Cardiac fibroblast (primary cell): Measurements from ENCODE around the gene SUSD3.

ENCODE experiments used
- DNase-seq, 2 donors: peaks; one replicate each; pipeline versions ENCODE4 v3.0.0 to v3.0.0-alpha.2; 2010; ENCODE audit warnings: low read depth in 2 of 2
- H3K4me3 ChIP-seq, 2 donors: replicated peaks in 1 of 2; 1 replicate in 1 of 2; 2 replicates in 1 of 2; pipeline ENCODE4 v1.5.1; 2011; ENCODE audit warnings: low read depth in 2 of 2, low read length in 2 of 2, mild to moderate bottlenecking in 2 of 2, moderate library complexity in 1 of 2
- CTCF ChIP-seq: IDR thresholded peaks from one replicate; pipeline ENCODE4 v1.5.1; 2011; ENCODE audit warnings: low read depth, mild to moderate bottlenecking, low read length, inconsistent platforms

SUSD3 gene

GRCh38 chr9:93128715-93129224 is 70.3 kb downstream of the SUSD3 start:
- H3K4me3 ChIP-seq, result no peak overlapping the region
- TF ChIP-seq CTCF, result no peak
- DNase-seq, result no peak

GRCh38 chr9:93129286-93129685 is 70.8 kb downstream of the SUSD3 start:
- TF ChIP-seq CTCF, result no peak

DNA sequence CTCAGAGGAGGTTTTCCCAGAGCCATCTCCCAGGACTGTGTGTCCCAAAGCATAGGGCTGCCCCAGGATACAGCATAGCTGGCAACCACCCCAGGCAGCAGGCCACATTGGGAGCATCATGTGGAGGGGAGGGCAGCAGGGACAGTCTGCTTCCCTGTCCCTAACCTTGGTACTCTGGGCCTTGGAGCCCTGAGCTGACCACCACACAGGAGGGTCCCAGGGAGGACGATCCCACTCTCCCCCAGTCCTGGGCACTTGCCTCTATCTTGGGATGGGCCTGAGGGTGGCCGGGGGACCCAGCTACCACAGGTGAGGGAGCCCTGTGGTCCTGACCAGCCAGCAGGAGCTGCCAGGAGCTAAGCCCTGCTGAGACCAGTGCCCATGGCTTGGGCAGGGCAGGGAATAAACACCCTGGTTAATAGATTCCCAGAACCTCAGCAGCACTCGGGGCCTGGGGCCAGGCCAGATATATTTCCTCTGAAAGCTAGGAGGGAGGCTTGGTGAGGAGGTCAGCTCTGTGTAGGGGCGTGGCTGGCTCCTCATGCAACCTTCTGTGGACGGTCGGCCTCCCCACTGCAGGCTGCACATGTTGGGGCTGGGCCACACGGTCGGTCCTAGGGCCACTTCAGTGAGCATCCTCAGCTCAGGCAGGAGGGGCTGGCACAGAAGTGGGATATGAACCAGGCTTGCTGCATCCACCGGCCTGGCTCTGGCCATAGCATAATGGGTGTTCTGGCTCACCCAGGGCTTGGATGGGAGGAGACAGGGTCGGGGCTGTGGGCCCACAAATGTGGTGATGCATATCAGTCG is 71.4 kb downstream of the SUSD3 start:
- no peak for TF ChIP-seq CTCF
- DNase-seq, result no peak
- no peak overlapping the region for H3K4me3 ChIP-seq

More at GRCh38 chr9:93129286-93129685, 70.8 kb downstream of the SUSD3 start:
- no peak overlapping the region for H3K4me3 ChIP-seq
- no peak for DNase-seq

DNA sequence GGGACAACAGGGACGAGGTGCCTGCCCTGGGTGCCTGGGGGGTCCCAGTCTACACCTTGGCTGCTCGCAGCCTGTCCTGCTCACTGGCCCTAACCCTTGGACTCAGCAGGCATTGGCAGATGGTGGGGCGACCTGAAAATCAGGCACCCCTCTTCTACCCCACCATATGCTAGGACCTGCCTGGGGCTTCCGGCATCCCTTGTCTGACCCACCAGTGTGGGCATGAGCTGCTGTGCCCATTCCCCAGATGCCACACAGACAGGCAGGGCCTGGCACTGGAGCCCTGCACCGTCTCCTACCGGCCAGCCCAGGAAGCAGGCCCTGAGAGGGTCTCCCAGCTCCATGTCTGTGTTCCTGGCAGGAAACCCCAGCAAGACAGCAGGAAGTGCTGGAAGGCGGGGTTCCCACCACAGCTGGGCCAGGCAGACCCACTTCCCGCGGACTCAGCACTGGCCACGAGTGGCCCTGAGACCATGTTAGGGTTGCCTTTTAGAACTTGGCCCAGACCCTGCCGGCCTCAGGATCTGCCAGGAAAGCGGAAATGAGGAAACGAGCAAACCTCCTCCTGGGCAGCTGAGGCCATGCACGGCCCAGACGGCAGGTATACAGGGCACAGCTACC is 72.5 kb downstream of the SUSD3 start:
- DNase-seq, result no peak
- TF ChIP-seq CTCF, result no peak
- H3K4me3 ChIP-seq, result no peak overlapping the region

DNA sequence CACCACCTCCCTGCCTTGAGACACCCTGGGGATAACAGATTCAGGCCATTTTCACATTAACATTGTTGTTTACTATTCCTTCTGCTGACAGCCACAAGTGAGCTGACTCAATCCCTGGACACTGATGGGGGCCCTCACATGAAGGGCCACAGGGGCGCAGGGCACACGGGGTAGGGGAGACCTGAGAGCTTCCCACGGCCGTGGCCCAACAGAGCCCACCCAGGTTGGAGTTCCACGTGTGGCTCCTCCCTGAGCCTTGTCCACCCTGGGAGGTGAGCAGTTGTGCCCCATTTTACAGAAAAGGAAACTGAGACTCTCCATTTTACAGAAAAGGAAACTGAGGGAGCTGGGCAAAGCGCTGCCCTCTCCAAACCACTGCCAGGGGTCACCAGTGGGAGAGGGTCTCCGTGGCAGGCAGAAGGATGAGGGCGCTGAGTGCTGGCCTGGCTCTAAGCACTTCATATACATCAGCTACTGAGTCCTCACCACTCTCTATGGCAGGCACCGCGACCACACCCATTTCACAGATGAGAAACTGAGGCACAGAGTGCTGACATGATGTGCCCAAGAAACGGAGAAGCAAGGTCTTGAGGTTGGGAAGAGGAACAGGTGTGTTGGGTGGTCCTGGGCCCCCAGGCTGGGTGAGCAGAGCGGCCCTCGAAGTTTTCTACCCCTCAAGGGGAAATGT is 73.2 kb downstream of the SUSD3 start:
- TF ChIP-seq CTCF, result no peak
- no peak for DNase-seq
- H3K4me3 ChIP-seq, result no peak overlapping the region

DNA sequence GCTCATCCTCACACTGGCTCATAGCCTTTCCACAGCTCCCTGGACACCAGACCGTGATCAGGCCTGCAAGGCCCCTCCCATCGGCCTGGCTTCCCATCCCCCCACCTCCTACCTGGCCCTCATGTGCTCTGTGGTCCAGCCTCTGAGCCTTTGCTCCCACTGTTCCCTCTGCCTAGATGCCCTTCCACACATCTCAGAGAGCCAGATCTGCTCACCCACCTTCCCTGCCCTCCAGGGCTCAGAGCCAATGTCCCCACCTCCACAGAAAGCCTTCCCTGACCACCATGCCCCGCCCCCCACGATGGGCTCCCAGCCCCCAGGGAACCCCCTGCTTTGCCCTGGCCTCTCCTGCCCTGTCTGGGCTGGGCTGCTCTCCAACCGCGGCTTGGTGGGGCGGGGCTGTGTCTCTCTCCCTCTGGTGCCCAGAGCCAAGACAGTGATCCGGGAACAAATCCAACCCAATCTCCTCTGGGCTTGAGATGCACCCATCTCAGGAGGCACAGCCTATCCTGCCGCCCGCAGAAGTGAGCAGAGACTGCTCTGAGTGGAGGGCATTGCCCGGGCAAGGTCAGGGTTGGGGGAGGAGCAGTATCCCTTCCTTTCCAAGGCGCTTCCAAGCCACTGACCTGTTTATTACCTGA is 73.9 kb downstream of the SUSD3 start:
- peak; percentile 50 to 73 for DNase-seq
- TF ChIP-seq CTCF, result no peak

More for the DNA sequence above, 73.9 kb downstream of the SUSD3 start:
- H3K4me3 ChIP-seq, result peak overlapping the region in 1 of 2 donors; percentile 80
